GM12874 (cell line): ENCODE measurements around the gene CNTNAP2.

Experiments used
- TF ChIP-seq, protein P1 (sequence below): IDR thresholded peaks from 2 replicates; pipeline ENCODE4 v1.5.1; 2011; ENCODE audit warnings: low read depth, mild to moderate bottlenecking, control low read depth, low read length, moderate library complexity; ENCODE audit not compliant: insufficient read depth

Gene CNTNAP2

DNA sequence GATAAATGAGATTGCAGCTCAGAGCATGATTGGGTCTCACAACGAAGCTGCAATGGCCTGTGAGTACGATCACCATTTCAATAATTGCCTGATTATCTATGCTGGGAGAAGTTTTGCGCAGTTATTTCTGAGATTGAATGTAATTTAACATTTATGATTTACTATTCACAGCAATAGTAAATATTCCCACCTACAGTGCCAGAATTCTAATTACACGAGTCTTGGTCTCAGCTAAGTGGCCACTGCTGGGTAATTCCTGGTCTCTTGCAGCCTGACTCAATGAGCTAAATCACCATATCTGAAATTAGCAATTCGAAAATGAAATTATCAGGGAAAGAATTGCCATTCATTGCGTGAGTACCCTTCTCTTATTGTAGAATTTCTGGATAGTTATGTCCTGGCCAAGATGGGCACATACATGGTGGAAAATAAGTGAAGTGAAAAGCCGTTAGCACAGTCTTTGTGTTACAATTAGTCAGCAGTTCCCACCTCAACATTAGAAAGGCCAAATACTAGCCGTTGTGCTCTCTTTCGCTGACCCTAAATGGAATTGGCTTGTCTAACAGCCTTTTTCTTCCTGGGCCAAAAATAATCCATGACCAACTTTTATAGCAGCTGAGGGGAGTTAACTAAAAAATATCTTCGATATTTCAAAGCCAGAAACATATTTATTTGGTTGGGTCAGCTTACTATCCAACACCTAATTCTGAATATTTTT, 1793.0 kb downstream of the CNTNAP2 start:
- TF ChIP-seq, protein P1, sequence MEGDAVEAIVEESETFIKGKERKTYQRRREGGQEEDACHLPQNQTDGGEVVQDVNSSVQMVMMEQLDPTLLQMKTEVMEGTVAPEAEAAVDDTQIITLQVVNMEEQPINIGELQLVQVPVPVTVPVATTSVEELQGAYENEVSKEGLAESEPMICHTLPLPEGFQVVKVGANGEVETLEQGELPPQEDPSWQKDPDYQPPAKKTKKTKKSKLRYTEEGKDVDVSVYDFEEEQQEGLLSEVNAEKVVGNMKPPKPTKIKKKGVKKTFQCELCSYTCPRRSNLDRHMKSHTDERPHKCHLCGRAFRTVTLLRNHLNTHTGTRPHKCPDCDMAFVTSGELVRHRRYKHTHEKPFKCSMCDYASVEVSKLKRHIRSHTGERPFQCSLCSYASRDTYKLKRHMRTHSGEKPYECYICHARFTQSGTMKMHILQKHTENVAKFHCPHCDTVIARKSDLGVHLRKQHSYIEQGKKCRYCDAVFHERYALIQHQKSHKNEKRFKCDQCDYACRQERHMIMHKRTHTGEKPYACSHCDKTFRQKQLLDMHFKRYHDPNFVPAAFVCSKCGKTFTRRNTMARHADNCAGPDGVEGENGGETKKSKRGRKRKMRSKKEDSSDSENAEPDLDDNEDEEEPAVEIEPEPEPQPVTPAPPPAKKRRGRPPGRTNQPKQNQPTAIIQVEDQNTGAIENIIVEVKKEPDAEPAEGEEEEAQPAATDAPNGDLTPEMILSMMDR: no peak

DNA sequence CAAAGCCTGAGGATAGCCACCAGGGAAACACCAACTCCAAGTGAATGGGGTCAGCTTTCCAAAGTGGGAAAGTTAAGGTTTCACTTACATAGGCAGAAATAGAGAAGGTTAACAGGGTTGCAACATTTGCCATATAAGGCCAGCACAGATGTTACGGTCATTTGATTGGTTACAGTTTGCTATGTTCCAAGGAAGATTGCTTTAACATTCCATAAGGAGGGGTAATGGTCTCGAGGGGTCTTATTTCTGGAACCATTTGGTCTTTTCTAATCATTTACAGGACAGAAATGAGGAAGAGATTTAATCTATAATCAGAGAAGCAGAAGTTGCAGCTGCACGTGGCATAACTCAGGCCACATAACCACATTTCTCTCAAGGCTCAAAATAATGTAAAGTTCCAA, 1794.6 kb downstream of the CNTNAP2 start:
- TF ChIP-seq, protein P1: no peak

GRCh38 chr7:147912291-147912690, 1795.7 kb downstream of the CNTNAP2 start:
- TF ChIP-seq, protein P1: no peak

DNA sequence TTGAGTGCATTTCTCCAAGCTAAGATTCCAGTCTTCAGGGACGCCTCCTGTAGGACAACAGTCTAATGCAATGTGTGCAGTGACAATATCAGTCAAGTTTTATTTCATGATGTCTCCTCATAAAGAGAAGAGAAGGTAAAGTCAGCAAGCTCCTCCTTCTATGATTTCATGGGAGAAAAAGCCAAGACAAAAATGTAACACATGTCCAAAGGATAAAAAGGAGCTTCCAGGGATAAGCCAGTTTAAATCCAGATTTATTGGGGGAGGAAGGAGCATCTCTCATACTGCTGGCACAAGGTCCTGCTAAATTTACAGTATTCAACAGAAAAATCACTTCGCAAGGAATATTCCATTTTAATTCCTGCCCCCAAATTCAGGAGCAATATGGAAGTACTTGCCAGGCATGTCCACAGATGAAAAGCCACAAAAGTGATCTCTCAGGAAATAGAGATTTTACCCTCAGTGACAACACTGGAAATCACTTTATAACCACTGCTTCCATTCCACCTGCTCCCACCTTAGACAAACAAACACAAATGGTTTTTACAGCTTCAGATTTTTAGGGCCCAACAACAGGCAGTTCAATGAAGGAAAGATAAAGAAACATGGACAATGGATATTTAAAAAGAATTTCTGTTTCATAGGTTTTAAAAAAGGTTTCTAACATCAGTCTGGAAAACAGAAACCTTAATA, 1796.5 kb downstream of the CNTNAP2 start:
- TF ChIP-seq, protein P1: no peak

DNA sequence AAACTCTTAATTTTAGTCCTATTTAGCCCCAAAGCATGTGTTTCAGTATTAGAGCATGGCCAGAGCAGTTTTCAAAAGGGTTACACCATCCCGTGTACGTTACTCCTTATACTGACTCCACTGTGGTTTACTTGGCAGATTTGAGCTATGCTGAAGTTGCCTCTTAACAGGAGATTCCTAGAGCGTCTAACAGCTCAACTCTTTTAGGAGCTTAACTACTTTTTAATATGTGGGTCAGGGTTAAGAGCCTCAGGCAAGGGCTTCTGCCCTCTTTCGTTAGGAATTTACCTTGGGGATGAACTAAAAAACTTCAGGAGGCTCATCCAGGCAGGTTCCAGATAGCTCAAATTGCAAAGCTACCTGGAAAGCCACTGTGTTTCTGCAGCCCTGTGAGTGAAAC, 1799.2 kb downstream of the CNTNAP2 start:
- TF ChIP-seq, protein P1: no peak

DNA sequence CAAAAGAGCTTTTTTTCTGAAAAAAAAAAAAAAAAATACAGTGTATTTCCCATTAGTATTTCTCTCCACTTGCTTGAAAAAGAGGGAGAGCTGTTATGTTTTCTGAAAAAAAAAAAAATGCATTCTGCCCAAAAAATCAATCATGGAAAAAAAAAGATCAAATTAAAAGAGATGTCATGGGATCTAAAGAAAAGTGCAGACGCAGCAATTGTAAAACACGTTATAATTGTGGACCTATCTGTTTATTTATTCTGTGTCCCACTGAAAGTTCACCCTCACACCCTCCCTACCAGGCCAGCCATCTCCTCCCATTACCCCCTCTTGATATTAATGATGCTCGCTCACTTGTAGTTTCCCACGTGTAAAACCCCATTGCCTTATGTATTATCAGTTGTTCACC, 1800.0 kb downstream of the CNTNAP2 start:
- TF ChIP-seq, protein P1: no peak

GRCh38 chr7:147923841-147924240, 1807.2 kb downstream of the CNTNAP2 start:
- TF ChIP-seq, protein P1: no peak
